HEK293 (cell line): ENCODE measurements around the gene WDR44.

Source experiments
- KLF9 ChIP-seq: fragments of 450-650 bp; formaldehyde crosslinking; IDR thresholded peaks from 2 replicates; pipeline ENCODE4 v1.5.1; 2016; ENCODE audit warnings: missing biosample characterization, missing genetic modification characterization, low read depth
- OSR2 ChIP-seq: fragments of 450-650 bp; formaldehyde crosslinking; IDR thresholded peaks from 2 replicates; pipeline ENCODE4 v1.5.1; 2016; ENCODE audit warnings: missing biosample characterization, missing genetic modification characterization
- ZNF274 ChIP-seq, 2 experiments: fragments of 200-500 bp in 1 of 2; fragments of 450-650 bp in 1 of 2; sonication (Bioruptor generic) in 1 of 2; formaldehyde crosslinking in 1 of 2; IDR thresholded peaks; 2 replicates each; pipeline versions ENCODE4 v1.5.1 to v1.6.1; 2014 to 2016; ENCODE audit warnings: borderline replicate concordance in 1 of 2, inconsistent platforms in 1 of 2, low read length in 1 of 2, missing biosample characterization in 1 of 2, missing genetic modification characterization in 1 of 2
- ZNF544 ChIP-seq: fragments of 450-650 bp; formaldehyde crosslinking; IDR thresholded peaks from 2 replicates; pipeline ENCODE4 v1.5.0; 2017; ENCODE audit warnings: missing biosample characterization, missing genetic modification characterization
- ZNF600 ChIP-seq: fragments of 450-650 bp; formaldehyde crosslinking; IDR thresholded peaks from 2 replicates; pipeline ENCODE4 v1.5.1; 2016; ENCODE audit warnings: missing biosample characterization, missing genetic modification characterization
- TF ChIP-seq, protein P1 (sequence below): fragments of 450-650 bp; formaldehyde crosslinking; IDR thresholded peaks from 2 replicates; pipeline ENCODE4 v1.5.1; 2016; ENCODE audit warnings: missing biosample characterization, missing genetic modification characterization
- TF ChIP-seq, protein P2 (sequence below): fragments of 450-650 bp; formaldehyde crosslinking; IDR thresholded peaks from 2 replicates; pipeline ENCODE4 v1.5.1; 2016; ENCODE audit warnings: missing biosample characterization, missing genetic modification characterization
- TF ChIP-seq, protein P3 (sequence below): fragments of 450-650 bp; formaldehyde crosslinking; IDR thresholded peaks from 2 replicates; pipeline ENCODE4 v1.5.1; 2016; ENCODE audit warnings: missing biosample characterization, missing genetic modification characterization

DNA sequence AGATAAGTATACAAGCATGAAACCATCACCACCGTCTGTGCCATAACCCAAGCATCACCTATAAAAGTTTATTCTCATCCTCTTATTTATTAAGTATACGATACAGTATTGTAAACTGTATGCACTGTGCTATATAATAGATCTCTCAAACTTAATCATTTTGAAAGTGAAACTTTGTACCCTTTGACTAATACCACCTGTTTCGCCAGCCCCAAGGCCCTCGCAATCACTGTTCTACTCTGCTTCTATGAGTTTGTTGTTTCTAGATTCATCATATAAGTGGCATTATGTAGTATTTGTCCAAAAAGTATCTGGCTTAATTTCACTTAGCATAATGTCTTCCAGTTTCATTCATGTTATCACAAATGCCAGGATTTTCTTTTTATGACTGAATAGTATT is 77.7 kb downstream of the WDR44 start:
- TF ChIP-seq ZNF544 (tag by site-specific recombination) (no peak), KLF9 (tag by site-specific recombination) (no peak), ZNF600 (tag by site-specific recombination) (no peak), ZNF274 (IDR thresholded peaks at IDR 0.05; ENCODE audit: low read length) (no peak), ZNF274 (tag by site-specific recombination; IDR thresholded peaks at IDR 0.05; ENCODE audit: borderline replicate concordance) (no peak), OSR2 (tag by site-specific recombination) (no peak)
- TF ChIP-seq, protein P1, sequence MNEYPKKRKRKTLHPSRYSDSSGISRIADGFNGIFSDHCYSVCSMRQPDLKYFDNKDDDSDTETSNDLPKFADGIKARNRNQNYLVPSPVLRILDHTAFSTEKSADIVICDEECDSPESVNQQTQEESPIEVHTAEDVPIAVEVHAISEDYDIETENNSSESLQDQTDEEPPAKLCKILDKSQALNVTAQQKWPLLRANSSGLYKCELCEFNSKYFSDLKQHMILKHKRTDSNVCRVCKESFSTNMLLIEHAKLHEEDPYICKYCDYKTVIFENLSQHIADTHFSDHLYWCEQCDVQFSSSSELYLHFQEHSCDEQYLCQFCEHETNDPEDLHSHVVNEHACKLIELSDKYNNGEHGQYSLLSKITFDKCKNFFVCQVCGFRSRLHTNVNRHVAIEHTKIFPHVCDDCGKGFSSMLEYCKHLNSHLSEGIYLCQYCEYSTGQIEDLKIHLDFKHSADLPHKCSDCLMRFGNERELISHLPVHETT (tag by site-specific recombination), result no peak
- TF ChIP-seq, protein P2, sequence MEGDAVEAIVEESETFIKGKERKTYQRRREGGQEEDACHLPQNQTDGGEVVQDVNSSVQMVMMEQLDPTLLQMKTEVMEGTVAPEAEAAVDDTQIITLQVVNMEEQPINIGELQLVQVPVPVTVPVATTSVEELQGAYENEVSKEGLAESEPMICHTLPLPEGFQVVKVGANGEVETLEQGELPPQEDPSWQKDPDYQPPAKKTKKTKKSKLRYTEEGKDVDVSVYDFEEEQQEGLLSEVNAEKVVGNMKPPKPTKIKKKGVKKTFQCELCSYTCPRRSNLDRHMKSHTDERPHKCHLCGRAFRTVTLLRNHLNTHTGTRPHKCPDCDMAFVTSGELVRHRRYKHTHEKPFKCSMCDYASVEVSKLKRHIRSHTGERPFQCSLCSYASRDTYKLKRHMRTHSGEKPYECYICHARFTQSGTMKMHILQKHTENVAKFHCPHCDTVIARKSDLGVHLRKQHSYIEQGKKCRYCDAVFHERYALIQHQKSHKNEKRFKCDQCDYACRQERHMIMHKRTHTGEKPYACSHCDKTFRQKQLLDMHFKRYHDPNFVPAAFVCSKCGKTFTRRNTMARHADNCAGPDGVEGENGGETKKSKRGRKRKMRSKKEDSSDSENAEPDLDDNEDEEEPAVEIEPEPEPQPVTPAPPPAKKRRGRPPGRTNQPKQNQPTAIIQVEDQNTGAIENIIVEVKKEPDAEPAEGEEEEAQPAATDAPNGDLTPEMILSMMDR (tag by site-specific recombination), result no peak
- TF ChIP-seq, protein P3, sequence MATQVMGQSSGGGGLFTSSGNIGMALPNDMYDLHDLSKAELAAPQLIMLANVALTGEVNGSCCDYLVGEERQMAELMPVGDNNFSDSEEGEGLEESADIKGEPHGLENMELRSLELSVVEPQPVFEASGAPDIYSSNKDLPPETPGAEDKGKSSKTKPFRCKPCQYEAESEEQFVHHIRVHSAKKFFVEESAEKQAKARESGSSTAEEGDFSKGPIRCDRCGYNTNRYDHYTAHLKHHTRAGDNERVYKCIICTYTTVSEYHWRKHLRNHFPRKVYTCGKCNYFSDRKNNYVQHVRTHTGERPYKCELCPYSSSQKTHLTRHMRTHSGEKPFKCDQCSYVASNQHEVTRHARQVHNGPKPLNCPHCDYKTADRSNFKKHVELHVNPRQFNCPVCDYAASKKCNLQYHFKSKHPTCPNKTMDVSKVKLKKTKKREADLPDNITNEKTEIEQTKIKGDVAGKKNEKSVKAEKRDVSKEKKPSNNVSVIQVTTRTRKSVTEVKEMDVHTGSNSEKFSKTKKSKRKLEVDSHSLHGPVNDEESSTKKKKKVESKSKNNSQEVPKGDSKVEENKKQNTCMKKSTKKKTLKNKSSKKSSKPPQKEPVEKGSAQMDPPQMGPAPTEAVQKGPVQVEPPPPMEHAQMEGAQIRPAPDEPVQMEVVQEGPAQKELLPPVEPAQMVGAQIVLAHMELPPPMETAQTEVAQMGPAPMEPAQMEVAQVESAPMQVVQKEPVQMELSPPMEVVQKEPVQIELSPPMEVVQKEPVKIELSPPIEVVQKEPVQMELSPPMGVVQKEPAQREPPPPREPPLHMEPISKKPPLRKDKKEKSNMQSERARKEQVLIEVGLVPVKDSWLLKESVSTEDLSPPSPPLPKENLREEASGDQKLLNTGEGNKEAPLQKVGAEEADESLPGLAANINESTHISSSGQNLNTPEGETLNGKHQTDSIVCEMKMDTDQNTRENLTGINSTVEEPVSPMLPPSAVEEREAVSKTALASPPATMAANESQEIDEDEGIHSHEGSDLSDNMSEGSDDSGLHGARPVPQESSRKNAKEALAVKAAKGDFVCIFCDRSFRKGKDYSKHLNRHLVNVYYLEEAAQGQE (tag by site-specific recombination), result no peak
